B cell (primary cell): Measurements from ENCODE around the gene THSD7A. TPM values are rescaled to one million over a fixed set of nuclear protein-coding genes. Genes with fewer than 3 reads are reported as not detected.

Experiments
- ATAC-seq: fragments of 200-7000 bp; cut with Tn5 transposase; one replicate; pipeline ENCODE4 v1.10.0; 2021; ENCODE audit warnings: low read depth, mild to moderate bottlenecking, moderate number of reproducible peaks, moderate library complexity
- CTCF ChIA-PET: fragments of 350-600 bp; sonication (Branson Sonifier 250); formaldehyde crosslinking; loops from one replicate; lab custom pipeline; 2021; ENCODE audit warnings: antibody characterized with exemption, inconsistent platforms; lab: Charles Lee
- POLR2A ChIA-PET: fragments of 350-600 bp; sonication (Branson Sonifier 250); formaldehyde crosslinking; loops from one replicate; lab custom pipeline; 2021; ENCODE audit warnings: antibody characterized with exemption; lab: Charles Lee
- DNase-seq: peaks from one replicate; pipeline ENCODE4 v3.0.0; 2013
- H2AFZ ChIP-seq: 2 replicates; pipeline ENCODE4 v1.6.1; 2012; ENCODE audit warnings: mild to moderate bottlenecking, low read depth, low read length; ENCODE audit not compliant: insufficient read depth, poor library complexity, severe bottlenecking
- H3K27ac ChIP-seq, 2 donors: 1 replicate in 1 of 2; 2 replicates in 1 of 2; pipeline ENCODE4 v1.5.1; 2012 to 2013; ENCODE audit warnings: low read length in 2 of 2, mild to moderate bottlenecking in 2 of 2, moderate library complexity in 1 of 2
- H3K27me3 ChIP-seq, 4 experiments: fragments of 200-600 bp in 1 of 4; sonication (generic) in 1 of 4; replicated peaks in 1 of 4; 1 replicate in 2 of 4; 2 replicates in 2 of 4; pipeline versions ENCODE4 v1.6.1 to v1.7.0; 2013 to 2016; ENCODE audit warnings: low read length in 3 of 4, mild to moderate bottlenecking in 2 of 4, mixed read lengths in 1 of 4, moderate library complexity in 1 of 4; ENCODE audit not compliant: insufficient read depth in 4 of 4, control insufficient read depth in 3 of 4; ENCODE audit errors: control extremely low read depth in 1 of 4
- H3K36me3 ChIP-seq, 2 experiments: replicated peaks in 1 of 2; 1 replicate in 1 of 2; 2 replicates in 1 of 2; pipeline versions ENCODE4 v1.6.1 to v1.7.1; 2013; ENCODE audit warnings: low read length in 1 of 2; ENCODE audit not compliant: insufficient read depth in 2 of 2, control insufficient read depth in 1 of 2; ENCODE audit errors: control extremely low read depth in 1 of 2, extremely low read depth in 1 of 2
- H3K4me1 ChIP-seq, 2 donors: fragments of 200-600 bp in 1 of 2; sonication (generic) in 1 of 2; 1 replicate in 1 of 2; 2 replicates in 1 of 2; pipeline versions ENCODE4 v1.5.1 to v1.6.1; 2013 to 2017; ENCODE audit warnings: low read length in 2 of 2; ENCODE audit not compliant: control insufficient read depth in 2 of 2, insufficient read depth in 2 of 2
- H3K4me2 ChIP-seq: replicated peaks from 2 replicates; pipeline ENCODE3; 2012; ENCODE audit warnings: mild to moderate bottlenecking, low read depth, low read length; ENCODE audit not compliant: poor library complexity, severe bottlenecking
- H3K4me3 ChIP-seq, 5 experiments: fragments of 200-600 bp in 1 of 5; sonication (generic) in 1 of 5; 1 replicate in 3 of 5; 2 replicates in 2 of 5; pipeline versions ENCODE4 v1.5.1 to v1.7.0; 2011 to 2016; ENCODE audit warnings: low read length in 4 of 5, mild to moderate bottlenecking in 4 of 5, low read depth in 2 of 5, control low read depth in 1 of 5, moderate library complexity in 1 of 5; ENCODE audit not compliant: insufficient read depth in 1 of 5; ENCODE audit errors: control extremely low read depth in 1 of 5, extremely low read depth in 1 of 5
- H3K79me2 ChIP-seq: fragments of 200-600 bp; sonication (generic); one replicate; pipeline ENCODE4 v1.6.0; 2016; ENCODE audit warnings: low read length; ENCODE audit not compliant: control insufficient read depth, insufficient read depth
- H3K9ac ChIP-seq: fragments of 200-600 bp; sonication (generic); 2 replicates; pipeline ENCODE4 v1.6.1; 2017; ENCODE audit warnings: mild to moderate bottlenecking, low read length, moderate library complexity
- H3K9me3 ChIP-seq, 3 donors: one replicate each; pipeline versions ENCODE4 v1.6.1 to v1.7.1; 2013; ENCODE audit warnings: low read length in 2 of 3; ENCODE audit not compliant: control insufficient read depth in 2 of 3, insufficient read depth in 1 of 3; ENCODE audit errors: control extremely low read depth in 1 of 3
- H4K20me1 ChIP-seq: 2 replicates; pipeline ENCODE4 v1.6.0; 2012; ENCODE audit warnings: mild to moderate bottlenecking, low read length; ENCODE audit not compliant: insufficient read depth, control insufficient read depth, poor library complexity, severe bottlenecking
- H3K27ac Mint-ChIP-seq: one replicate; pipeline ENCODE4 v1.8.0; 2021; ENCODE audit warnings: mixed read lengths
- H3K27me3 Mint-ChIP-seq: one replicate; pipeline ENCODE4 v1.8.0; 2021; ENCODE audit warnings: mixed read lengths
- H3K4me1 Mint-ChIP-seq: one replicate; pipeline ENCODE4 v1.8.0; 2021; ENCODE audit warnings: mixed read lengths
- H3K4me3 Mint-ChIP-seq: one replicate; pipeline ENCODE4 v1.8.0; 2021; ENCODE audit warnings: mixed read lengths
- H3K9me3 Mint-ChIP-seq: one replicate; pipeline ENCODE4 v1.8.0; 2022; ENCODE audit warnings: mixed read lengths; ENCODE audit not compliant: insufficient read depth
- EZH2 ChIP-seq: IDR thresholded peaks from 2 replicates; pipeline ENCODE4 v1.6.1; 2012; ENCODE audit warnings: borderline replicate concordance, low read depth, mild to moderate bottlenecking, moderate library complexity, low read length; ENCODE audit not compliant: insufficient read depth, poor library complexity, severe bottlenecking
- WGBS: methylation state at CpG from one replicate; pipeline ENCODE4 v1.1.5; 2013; ENCODE audit warnings: missing lambda C conversion rate; ENCODE audit not compliant: insufficient coverage; 5-methylcytosine and 5-hydroxymethylcytosine counted together
- intact Hi-C: fragments of 100-400 bp; cut with micrococcal nuclease; formaldehyde crosslinking; loops from one replicate; pipeline ENCODE4 v1.10.0; 2022
- polyA plus RNA-seq: library from polyadenylated mRNA; depleted of rRNA; stranded (reverse); fragments of >200 nt; gene quantifications from 2 replicates; pipeline ENCODE4 v1.2.3, GENCODE V29; 2012
- total RNA-seq, 2 donors: library from RNA; stranded (reverse); fragments of 120-200 nt in 1 of 2; gene quantifications; 1 replicate in 1 of 2; 2 replicates in 1 of 2; pipeline versions ENCODE4 v1.2.3 to v1.2.4, GENCODE V29; 2013 to 2022
- TF ChIP-seq, protein P1 (sequence below): fragments of 200-600 bp; IDR thresholded peaks from one replicate; pipeline ENCODE4 v1.8.0; 2022; ENCODE audit warnings: antibody characterized with exemption, mild to moderate bottlenecking

The THSD7A gene
- total and polyA plus RNA-seq, 2 donors (not counting 1 experiment from before 2014, with no cell fraction given), result not detected

GRCh38 chr7:11513460-11513859 is 318.5 kb downstream of the THSD7A start:
- no CpG with 5 or more reads among the region's 1 CpG for WGBS
- ChIA-PET CTCF (no interaction called here), POLR2A (no interaction called here)
- Mint-ChIP-seq H3K9me3 (no peaks in the 10 kb centered on the region), H3K4me1 (no peaks in the 10 kb centered on the region), H3K4me3 (no peak overlapping the region), H3K27me3 (no peaks in the 10 kb centered on the region), H3K27ac (no peak overlapping the region)
- Histone ChIP-seq H3K79me2 (no peaks in the 10 kb centered on the region), H3K27ac (no peak overlapping the region), H3K4me1 (no peaks in the 10 kb centered on the region), H3K4me3 (no peak overlapping the region), H2AFZ (no peak overlapping the region), H3K27me3 (no peaks in the 10 kb centered on the region), H3K4me2 (no peak overlapping the region), H3K36me3 (no peaks in the 10 kb centered on the region), H3K9ac (no peak overlapping the region), H3K9me3 (no peaks in the 10 kb centered on the region), H4K20me1 (no peaks in the 10 kb centered on the region)
- DNase-seq (no peak), ATAC-seq (no peak)
- TF ChIP-seq, protein P1, sequence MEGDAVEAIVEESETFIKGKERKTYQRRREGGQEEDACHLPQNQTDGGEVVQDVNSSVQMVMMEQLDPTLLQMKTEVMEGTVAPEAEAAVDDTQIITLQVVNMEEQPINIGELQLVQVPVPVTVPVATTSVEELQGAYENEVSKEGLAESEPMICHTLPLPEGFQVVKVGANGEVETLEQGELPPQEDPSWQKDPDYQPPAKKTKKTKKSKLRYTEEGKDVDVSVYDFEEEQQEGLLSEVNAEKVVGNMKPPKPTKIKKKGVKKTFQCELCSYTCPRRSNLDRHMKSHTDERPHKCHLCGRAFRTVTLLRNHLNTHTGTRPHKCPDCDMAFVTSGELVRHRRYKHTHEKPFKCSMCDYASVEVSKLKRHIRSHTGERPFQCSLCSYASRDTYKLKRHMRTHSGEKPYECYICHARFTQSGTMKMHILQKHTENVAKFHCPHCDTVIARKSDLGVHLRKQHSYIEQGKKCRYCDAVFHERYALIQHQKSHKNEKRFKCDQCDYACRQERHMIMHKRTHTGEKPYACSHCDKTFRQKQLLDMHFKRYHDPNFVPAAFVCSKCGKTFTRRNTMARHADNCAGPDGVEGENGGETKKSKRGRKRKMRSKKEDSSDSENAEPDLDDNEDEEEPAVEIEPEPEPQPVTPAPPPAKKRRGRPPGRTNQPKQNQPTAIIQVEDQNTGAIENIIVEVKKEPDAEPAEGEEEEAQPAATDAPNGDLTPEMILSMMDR, result no peak
- TF ChIP-seq EZH2, result no peak
- intact Hi-C loops, result no loop called here

GRCh38 chr7:11507929-11508328 is 324.1 kb downstream of the THSD7A start:
- no CpG with 5 or more reads among the region's 1 CpG for WGBS
- no peaks in the 10 kb centered on the region for H3K9me3 Mint-ChIP-seq
- H3K27ac Mint-ChIP-seq, result no peak overlapping the region

More at GRCh38 chr7:11507929-11508328, 324.1 kb downstream of the THSD7A start:
- no peak overlapping the region for H3K27ac ChIP-seq
- DNase-seq (no peak), ATAC-seq (no peak)
- no peak overlapping the region for H3K9ac ChIP-seq
- H3K4me3 ChIP-seq, result no peak overlapping the region
- Mint-ChIP-seq H3K4me3 (no peak overlapping the region), H3K4me1 (no peaks in the 10 kb centered on the region), H3K27me3 (no peaks in the 10 kb centered on the region)
- TF ChIP-seq, protein P1, result no peak
- TF ChIP-seq EZH2, result no peak
- H3K4me1 ChIP-seq, result no peaks in the 10 kb centered on the region
- no peaks in the 10 kb centered on the region for H3K36me3 ChIP-seq
- H3K79me2 ChIP-seq, result no peaks in the 10 kb centered on the region
- H4K20me1 ChIP-seq, result no peaks in the 10 kb centered on the region
- no peaks in the 10 kb centered on the region for H3K9me3 ChIP-seq
- ChIA-PET POLR2A (no interaction called here), CTCF (no interaction called here)
- H2AFZ ChIP-seq, result no peak overlapping the region
- intact Hi-C loops, result no loop called here
- no peaks in the 10 kb centered on the region for H3K27me3 ChIP-seq
- H3K4me2 ChIP-seq, result no peak overlapping the region
